Smooth muscle cell of the brain vasculature (primary cell): ENCODE measurements around the gene FPR1.

Experiments
- DNase-seq: peaks from one replicate; pipeline ENCODE4 v3.0.0-alpha.2; 2012; ENCODE audit warnings: low read depth, low spot score

Gene FPR1

GRCh38 chr19:51704626-51705025, 47.1 kb downstream of the FPR1 start:
- DNase-seq = no peak

DNA sequence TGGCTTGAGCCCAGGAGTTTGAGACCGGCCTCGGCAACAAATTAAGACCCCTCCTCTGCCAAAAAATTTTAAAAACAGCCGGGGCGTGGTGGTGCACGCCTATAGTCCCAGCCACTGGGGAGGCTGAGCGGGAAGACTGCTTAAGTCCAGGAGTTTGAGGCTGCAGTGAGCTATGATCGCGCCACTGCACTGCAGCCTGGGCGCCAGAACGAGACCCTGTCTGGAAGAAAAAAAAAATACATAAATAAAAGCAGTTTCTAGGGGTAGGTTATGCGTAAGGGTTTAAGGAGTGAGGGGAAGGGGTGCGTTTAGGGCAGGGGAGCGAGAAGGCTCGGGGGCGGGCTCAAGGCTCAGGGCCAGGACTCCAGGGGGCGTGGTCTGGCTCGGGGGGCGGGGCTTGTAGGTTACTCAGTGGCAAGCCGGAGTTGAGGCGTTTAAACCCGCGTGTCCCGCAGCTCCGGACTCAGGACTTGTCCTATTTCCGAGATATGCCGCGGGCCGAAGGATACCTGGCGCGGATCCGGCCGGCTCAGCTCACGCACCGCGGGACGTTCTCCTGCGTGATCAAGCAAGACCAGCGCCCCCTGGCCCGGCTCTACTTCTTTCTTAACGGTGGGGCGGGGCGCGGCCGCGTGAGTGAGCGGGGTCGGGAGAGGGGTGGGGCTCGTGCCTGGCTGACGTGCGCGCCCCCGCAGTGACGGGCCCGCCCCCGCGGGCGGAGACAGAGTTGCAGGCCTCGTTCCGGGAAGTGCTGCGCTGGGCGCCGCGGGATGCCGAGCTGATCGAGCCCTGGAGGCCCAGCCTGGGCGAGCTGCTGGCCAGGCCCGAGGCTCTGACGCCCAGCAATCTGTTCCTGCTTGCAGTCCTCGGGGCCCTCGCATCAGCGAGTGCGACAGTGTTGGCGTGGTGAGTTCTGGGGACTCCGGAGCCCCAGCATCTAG, 47.8 kb downstream of the FPR1 start:
- peak; percentile 91 for DNase-seq

DNA sequence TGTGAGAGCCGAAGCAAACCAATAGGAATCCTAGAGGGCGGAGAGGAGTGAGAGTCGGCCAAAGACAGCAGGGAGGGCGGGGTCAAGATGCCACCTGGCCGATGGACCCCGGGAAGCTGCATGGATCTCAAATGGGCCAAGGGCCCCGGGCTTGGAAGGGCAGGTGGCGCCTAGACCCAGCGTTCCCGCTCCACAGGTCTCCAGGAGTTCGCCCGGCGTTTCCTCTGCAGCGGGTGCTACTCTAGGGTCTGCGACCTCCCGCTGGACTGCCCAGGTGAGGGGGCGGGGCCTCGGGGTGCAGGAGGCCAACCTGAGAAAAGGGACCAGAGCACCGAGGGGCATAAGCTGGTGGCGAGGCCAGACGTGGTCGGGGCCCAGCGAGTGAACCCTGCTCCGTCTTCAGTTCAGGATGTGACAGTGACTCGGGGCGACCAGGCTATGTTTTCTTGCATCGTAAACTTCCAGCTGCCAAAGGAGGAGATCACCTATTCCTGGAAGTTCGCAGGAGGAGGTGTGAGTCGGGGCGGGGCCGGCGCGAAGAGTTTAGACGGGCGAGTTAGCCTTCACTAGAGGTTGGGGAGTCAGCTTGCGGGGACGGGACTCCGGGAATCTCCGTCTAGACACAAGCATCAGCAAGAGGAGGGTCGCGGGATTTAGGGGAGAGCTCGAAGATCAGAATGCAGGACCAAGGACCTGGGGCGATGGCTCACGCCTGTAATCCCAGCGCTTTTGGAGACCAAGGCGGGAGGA, 48.7 kb downstream of the FPR1 start:
- no peak for DNase-seq

DNA sequence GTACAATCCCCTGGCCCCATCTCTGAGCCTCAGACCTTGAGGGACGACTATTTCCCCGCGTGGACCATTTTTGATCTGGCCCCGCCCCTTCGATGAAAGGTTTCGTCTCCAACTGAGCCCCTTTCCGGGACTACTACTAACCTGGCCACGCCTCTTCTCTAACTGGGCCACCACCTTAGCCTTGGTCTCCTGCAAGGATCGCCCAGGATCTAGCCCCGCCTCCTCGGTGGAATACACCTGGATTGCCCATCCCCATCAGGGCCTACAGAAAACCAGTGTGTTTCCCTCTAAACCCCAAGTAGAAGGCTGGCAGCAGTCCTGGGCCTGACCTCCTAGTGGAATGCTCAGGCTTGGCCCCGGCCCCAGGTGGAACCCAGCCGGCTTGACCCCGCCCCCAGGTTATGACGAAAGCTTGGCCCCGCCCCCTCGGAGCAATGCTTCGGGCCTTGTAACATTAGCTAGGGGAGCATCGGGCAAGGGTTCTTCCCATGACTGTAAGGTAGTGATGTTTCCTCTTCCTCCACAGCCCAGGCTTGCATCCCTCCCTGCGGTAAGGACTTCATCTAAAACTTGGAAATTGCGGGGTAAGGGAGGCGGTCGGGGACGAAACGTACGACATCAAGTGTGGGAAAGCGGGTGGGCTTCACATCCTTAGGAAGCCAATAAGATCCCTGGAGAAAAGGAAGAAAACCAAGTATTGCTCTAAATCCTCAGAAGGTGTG, 49.4 kb downstream of the FPR1 start:
- no peak for DNase-seq

DNA sequence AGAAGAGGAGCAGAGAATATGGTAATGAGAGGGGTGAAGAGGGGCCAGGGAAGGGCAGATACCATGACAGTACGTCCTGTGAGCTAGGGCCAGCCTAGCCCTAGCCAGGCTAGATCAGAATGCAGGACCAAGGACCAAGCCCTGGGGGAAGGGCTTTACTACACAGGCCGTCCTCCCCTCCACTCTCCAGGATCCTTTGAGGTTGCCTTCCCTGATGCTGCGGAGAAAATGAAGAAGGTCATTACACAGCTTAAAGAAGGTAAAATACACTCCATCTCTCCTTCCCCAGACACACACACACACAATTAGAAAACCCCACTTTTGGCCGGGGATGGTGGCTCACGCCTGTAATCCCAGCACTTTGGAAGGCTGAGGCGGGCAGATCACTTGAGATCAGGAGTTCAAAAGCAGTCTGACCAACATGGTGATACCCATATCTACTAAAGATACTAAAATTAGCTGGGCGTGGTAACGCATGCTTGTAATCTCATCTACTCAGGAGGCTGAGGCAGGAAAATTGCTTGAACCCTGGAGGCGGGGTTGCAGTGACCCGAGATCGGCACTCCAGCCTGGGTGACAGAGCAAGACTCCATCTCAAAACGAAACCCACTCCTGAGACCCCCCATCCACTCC, 50.1 kb downstream of the FPR1 start:
- no peak for DNase-seq

DNA sequence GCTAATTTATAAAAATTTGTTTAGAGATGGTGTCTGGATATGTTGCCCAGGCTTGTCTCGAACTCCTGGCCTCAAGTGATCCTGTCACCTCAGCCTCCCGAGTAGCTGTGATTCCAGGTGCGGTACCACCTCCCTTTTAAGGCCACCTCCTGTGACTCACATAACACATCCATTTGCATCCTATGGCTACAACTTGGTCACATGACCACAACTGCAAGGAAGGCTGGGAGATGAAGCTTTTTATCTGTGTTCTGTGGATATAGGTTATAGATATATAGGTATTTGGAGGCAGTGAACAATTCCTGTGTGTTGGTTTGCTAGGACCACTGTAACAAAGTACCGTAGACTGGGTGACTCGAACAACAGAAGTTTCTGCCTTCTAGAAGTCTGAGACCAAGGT, 52.5 kb downstream of the FPR1 start:
- no peak for DNase-seq

DNA sequence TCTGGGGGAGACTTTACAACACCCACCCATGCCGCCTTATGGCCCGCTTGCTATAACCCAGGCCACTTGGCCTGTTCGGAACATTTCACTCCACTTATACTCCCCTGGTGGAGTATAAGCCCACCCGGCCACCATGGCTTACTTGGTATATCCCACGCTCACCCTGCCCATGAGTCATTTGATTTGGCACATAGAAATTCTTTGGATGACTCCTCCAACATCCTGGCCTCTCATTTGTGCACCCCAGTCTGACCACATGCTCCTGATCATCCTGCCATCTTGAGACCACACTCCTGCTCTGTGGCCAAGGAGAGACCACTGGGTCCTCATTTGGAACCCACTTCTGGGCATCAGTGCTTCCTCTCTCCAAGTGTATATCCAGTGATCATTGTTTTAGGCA, 53.4 kb downstream of the FPR1 start:
- no peak for DNase-seq

- no peak for DNase-seq
Measured at GRCh38 chr19:51697169-51697776, 54.4 kb downstream of the FPR1 start.

- no peak for DNase-seq
Measured at GRCh38 chr19:51696606-51697005, 55.1 kb downstream of the FPR1 start.
